GM19240 (cell line): ENCODE data around the gene TMOD2.

Source experiments
- DNase-seq: peaks from one replicate; pipeline ENCODE4 v3.0.0; 2011; ENCODE audit warnings: low spot score; ENCODE audit not compliant: insufficient read length

Gene TMOD2

GRCh38 chr15:51849860-51850259, 98.5 kb downstream of the TMOD2 start:
- no peak for DNase-seq

GRCh38 chr15:51853998-51854397, 102.6 kb downstream of the TMOD2 start:
- no peak for DNase-seq

- no peak for DNase-seq
Measured at GRCh38 chr15:51855612-51856011, 104.2 kb downstream of the TMOD2 start.

- DNase-seq = no peak
Measured at GRCh38 chr15:51856714-51857380, 105.5 kb downstream of the TMOD2 start.

- no peak for DNase-seq
Measured at GRCh38 chr15:51861557-51862359, 110.4 kb downstream of the TMOD2 start.

DNA sequence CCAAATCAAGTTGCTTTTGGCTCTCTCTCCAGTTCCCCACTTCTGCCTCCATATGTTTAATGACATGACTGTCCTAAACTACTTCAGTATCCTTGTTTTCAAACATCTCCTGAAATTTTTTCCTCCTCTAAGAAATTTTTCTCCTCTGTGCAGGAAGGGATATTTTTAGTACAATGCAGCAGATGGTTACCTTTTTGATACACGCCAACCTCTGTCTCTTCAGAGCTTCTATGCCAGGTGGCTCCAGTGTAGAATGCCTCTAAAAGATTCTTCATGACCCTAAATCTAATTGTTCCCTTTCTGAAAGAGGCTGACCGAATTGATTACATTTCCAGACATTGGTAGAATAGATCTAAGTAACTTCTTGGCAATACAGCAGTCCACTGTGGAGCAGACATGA, 111.7 kb downstream of the TMOD2 start:
- DNase-seq = no peak

GRCh38 chr15:51864408-51865056, 113.1 kb downstream of the TMOD2 start:
- DNase-seq = no peak

DNA sequence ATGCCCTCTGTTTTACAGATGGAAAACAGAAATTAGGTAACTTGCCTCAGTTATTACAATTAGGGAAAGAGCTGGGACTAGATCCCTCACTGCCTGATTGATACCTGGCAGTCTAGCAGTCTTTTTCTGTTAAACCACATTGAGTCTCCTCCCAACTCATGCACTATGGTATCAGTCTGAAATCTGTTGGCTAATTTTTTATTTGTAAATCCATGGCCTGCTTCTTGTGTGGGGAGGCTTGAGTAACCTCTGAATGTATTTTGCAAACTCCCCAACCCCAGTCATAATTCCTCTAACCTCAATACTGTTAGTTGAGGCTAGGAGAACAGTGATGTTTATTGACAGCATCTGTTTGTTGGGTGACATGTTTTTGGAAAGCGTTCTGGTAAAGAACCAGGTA, 113.9 kb downstream of the TMOD2 start:
- DNase-seq = no peak
